ENCODE measurements around the gene AJM1.

Gene AJM1

GRCh38 chr9:136854113-136854841 lies 12.0 kb downstream of the AJM1 start:
- TF ChIP-seq, protein P1, sequence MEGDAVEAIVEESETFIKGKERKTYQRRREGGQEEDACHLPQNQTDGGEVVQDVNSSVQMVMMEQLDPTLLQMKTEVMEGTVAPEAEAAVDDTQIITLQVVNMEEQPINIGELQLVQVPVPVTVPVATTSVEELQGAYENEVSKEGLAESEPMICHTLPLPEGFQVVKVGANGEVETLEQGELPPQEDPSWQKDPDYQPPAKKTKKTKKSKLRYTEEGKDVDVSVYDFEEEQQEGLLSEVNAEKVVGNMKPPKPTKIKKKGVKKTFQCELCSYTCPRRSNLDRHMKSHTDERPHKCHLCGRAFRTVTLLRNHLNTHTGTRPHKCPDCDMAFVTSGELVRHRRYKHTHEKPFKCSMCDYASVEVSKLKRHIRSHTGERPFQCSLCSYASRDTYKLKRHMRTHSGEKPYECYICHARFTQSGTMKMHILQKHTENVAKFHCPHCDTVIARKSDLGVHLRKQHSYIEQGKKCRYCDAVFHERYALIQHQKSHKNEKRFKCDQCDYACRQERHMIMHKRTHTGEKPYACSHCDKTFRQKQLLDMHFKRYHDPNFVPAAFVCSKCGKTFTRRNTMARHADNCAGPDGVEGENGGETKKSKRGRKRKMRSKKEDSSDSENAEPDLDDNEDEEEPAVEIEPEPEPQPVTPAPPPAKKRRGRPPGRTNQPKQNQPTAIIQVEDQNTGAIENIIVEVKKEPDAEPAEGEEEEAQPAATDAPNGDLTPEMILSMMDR (IDR thresholded peaks at IDR 0.05; ENCODE audit: low read depth, low read length, missing control alignments), result no peak
- H3K4me3 ChIP-seq (ENCODE audit: low read depth, low read length), result no peak overlapping the region
- DNase-seq (ENCODE audit: low read depth), result no peak

- TF ChIP-seq, protein P1 (IDR thresholded peaks at IDR 0.05; ENCODE audit: low read depth, low read length, missing control alignments), result no peak
- no peak overlapping the region for H3K4me3 ChIP-seq (ENCODE audit: low read depth, low read length)
- DNase-seq (ENCODE audit: low read depth), result no peak
Observed at GRCh38 chr9:136854842-136855460, 12.7 kb downstream of the AJM1 start.

DNA sequence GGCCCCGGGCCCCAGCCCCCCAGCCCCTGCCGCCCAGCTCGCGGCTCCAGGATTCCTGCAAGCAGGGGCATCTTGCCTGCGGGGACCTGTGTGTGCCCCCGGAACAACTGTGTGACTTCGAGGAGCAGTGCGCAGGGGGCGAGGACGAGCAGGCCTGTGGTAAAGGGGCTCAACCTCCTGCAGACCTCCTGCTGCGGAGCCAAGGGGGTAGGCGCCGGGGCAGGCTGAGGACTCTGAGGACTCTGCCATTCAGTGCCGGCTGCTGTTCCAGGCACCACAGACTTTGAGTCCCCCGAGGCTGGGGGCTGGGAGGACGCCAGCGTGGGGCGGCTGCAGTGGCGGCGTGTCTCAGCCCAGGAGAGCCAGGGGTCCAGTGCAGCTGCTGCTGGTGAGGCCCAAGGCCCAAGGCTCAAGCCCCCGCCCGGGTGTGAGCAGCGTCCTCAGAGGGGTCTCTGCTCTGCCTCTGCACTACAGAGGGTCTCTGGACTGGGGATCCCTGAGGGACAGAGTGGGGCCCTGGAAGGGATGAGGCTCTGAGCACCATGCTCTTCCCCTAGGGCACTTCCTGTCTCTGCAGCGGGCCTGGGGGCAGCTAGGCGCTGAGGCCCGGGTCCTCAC lies 13.3 kb downstream of the AJM1 start:
- no peak overlapping the region for H3K4me3 ChIP-seq (ENCODE audit: low read depth, low read length)
- no peak for DNase-seq (ENCODE audit: low read depth)
- TF ChIP-seq, protein P1 (IDR thresholded peaks at IDR 0.05; ENCODE audit: low read depth, low read length, missing control alignments), result no peak

DNA sequence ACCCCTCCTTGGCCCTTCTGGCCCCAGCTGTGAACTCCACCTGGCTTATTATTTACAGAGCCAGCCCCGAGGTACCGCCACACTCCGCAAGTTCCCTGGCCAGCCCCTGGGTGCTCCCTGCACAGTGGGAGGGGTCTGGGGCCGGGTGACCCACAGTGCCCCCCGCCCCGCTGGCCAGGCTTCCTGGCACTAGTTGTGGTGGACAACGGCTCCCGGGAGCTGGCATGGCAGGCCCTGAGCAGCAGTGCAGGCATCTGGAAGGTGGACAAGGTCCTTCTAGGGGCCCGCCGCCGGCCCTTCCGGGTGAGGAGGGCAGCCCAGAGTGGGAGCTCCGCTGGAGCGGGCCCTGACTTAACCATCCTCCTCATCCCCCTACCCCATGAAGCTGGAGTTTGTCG lies 13.8 kb downstream of the AJM1 start:
- no peak overlapping the region for H3K4me3 ChIP-seq (ENCODE audit: low read depth, low read length)
- TF ChIP-seq, protein P1 (IDR thresholded peaks at IDR 0.05; ENCODE audit: low read depth, low read length, missing control alignments), result no peak
- DNase-seq (ENCODE audit: low read depth), result no peak

DNA sequence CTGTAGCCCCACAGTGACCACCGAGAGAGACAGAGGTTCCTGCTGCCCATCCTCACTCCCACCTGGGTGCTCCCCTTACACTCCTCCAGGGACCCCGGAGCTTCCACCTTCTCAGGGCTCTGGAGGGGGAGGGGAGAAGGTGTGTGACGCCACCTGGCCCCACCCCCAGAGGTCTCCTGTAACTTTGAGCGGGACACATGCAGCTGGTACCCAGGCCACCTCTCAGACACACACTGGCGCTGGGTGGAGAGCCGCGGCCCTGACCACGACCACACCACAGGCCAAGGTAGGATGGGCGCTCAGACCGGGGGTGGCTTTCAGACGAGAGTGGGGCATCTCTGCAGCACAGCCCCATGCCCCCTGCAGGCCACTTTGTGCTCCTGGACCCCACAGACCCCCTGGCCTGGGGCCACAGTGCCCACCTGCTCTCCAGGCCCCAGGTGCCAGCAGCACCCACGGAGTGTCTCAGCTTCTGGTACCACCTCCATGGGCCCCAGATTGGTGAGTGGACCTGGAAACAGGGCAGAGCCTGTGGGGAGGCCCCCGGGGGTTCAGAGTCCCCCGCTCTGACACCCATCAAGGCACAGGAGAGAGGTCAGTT lies 14.4 kb downstream of the AJM1 start:
- H3K4me3 ChIP-seq (ENCODE audit: low read depth, low read length), result no peak overlapping the region
- DNase-seq (ENCODE audit: low read depth), result no peak
- TF ChIP-seq, protein P1 (IDR thresholded peaks at IDR 0.05; ENCODE audit: low read depth, low read length, missing control alignments), result peak; percentile 22

GRCh38 chr9:136857166-136857565 lies 14.9 kb downstream of the AJM1 start:
- no peak for DNase-seq (ENCODE audit: low read depth)
- no peak overlapping the region for H3K4me3 ChIP-seq (ENCODE audit: low read depth, low read length)
- TF ChIP-seq, protein P1 (IDR thresholded peaks at IDR 0.05; ENCODE audit: low read depth, low read length, missing control alignments), result no peak

All from GM12864 (cell line).